Thyroid gland (tissue), 4 donors: ENCODE measurements around the gene SH3GL1.

ENCODE experiments used
- POLR2A ChIP-seq, 2 donors: fragments of 450-650 bp; IDR thresholded peaks; one replicate each; pipeline ENCODE4 v1.6.1; 2017; ENCODE audit warnings: antibody characterized with exemption in 2 of 2, mild to moderate bottlenecking in 2 of 2, moderate library complexity in 1 of 2
- TF ChIP-seq, protein P1 (sequence below), 6 experiments: fragments of 200-600 bp in 3 of 6; fragments of 450-650 bp in 3 of 6; sonication (generic) in 3 of 6; IDR thresholded peaks; one replicate each; pipeline ENCODE4 v1.5.1; 2016 to 2019; ENCODE audit warnings: antibody characterized with exemption in 6 of 6, mild to moderate bottlenecking in 2 of 6, inconsistent platforms in 1 of 6, moderate library complexity in 1 of 6

DNA sequence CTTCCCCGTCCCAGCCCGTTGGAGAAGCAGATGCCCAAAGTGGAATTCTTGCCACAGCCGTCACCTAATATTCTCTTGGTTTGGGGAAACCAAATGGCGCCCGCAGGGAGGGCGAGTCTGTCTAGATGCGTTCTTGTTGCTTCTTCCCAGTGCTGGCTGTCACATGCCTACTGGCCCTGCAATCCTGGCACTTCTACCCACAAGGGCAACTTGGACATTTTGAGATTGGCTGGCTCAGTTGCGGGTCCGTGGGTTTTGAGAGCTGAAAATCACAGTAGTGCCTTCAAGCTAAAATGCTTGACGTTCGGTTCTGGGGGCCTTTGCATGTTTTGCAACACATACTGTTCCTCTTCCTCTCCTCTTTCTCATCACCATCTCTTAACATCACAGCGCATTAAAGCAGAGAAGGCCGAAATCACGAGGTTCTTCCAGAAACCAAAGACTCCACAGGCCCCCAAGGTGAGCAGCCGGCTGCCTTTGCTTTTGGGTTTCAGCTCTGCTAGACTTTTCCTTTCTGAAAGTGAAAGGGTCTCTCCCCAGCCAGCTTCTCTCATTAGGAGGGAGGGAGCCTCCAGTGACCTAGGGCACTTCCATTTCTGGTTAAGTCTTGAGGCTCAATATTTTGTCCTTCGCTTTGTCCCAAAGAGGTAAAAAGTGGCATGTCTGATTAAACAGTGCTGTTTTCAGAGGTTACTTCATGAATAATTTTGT lies 23.2 kb upstream of the SH3GL1 start:
- TF ChIP-seq, protein P1, sequence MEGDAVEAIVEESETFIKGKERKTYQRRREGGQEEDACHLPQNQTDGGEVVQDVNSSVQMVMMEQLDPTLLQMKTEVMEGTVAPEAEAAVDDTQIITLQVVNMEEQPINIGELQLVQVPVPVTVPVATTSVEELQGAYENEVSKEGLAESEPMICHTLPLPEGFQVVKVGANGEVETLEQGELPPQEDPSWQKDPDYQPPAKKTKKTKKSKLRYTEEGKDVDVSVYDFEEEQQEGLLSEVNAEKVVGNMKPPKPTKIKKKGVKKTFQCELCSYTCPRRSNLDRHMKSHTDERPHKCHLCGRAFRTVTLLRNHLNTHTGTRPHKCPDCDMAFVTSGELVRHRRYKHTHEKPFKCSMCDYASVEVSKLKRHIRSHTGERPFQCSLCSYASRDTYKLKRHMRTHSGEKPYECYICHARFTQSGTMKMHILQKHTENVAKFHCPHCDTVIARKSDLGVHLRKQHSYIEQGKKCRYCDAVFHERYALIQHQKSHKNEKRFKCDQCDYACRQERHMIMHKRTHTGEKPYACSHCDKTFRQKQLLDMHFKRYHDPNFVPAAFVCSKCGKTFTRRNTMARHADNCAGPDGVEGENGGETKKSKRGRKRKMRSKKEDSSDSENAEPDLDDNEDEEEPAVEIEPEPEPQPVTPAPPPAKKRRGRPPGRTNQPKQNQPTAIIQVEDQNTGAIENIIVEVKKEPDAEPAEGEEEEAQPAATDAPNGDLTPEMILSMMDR (IDR thresholded peaks at IDR 0.05) = no peak
- TF ChIP-seq POLR2A (IDR thresholded peaks at IDR 0.05) = no peak
